WI38 (cell line): ENCODE results near the gene KIAA1755.

ENCODE experiments used
- H3K4me3 ChIP-seq: 2 replicates; pipeline ENCODE4 v1.5.1; 2011; ENCODE audit warnings: low read depth, mild to moderate bottlenecking, control low read depth, low read length
- CTCF ChIP-seq: IDR thresholded peaks from 2 replicates; pipeline ENCODE4 v1.5.1; 2012; ENCODE audit warnings: low read depth, mild to moderate bottlenecking, control low read depth, low read length

The KIAA1755 gene

GRCh38 chr20:38270869-38271605 is 10.5 kb upstream of the KIAA1755 start:
- no peak for TF ChIP-seq CTCF
- H3K4me3 ChIP-seq: no peak overlapping the region

- TF ChIP-seq CTCF: no peak
- no peak overlapping the region for H3K4me3 ChIP-seq
Observed at GRCh38 chr20:38269715-38270114, 9.2 kb upstream of the KIAA1755 start.

GRCh38 chr20:38269040-38269439 is 8.5 kb upstream of the KIAA1755 start:
- H3K4me3 ChIP-seq: no peak overlapping the region
- no peak for TF ChIP-seq CTCF

- no peak overlapping the region for H3K4me3 ChIP-seq
- TF ChIP-seq CTCF: no peak
Observed at GRCh38 chr20:38267901-38268514, 7.5 kb upstream of the KIAA1755 start.

DNA sequence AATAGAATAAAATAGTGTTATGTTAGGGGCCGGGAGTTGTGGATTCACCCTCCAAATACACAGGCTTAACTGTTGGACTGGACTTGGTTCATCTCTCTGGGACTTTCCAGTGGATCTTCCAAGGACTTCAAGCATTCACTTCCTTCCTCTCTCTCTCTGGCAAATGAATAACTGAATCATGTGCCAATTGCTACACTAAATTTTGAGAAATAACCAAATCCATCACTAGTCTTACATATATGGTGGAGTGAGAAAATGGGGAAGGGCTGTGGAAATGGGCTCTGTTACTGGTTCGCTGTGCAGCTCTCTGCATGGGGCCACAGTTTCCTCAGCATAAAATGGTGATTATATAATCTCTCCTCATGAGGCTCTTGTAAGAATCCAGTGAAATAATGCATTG is 6.8 kb upstream of the KIAA1755 start:
- TF ChIP-seq CTCF: no peak
- H3K4me3 ChIP-seq: no peak overlapping the region

DNA sequence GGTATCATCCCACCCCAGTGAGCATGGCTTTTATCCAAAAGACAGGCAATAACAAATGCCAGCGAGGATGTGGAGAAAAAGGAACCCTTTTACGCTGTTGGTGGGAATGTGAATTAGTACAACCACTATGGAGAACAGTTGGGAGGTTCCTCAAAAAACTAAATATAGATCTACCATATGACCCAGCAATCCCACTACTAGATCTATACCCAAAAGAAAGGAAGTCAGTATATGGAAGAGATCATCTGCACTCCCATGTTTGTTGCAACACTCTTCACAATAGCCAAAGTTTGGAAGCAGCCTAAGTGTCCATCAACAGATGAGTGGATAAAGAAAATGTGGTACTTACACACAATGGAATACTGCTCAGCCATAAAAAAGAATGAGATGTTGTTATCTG is 5.9 kb upstream of the KIAA1755 start:
- no peak overlapping the region for H3K4me3 ChIP-seq
- no peak for TF ChIP-seq CTCF

- no peak for TF ChIP-seq CTCF
- H3K4me3 ChIP-seq: no peak overlapping the region
Observed at GRCh38 chr20:38262931-38263330, 2.4 kb upstream of the KIAA1755 start.
